ENCODE results near the gene GPR42.

DNA sequence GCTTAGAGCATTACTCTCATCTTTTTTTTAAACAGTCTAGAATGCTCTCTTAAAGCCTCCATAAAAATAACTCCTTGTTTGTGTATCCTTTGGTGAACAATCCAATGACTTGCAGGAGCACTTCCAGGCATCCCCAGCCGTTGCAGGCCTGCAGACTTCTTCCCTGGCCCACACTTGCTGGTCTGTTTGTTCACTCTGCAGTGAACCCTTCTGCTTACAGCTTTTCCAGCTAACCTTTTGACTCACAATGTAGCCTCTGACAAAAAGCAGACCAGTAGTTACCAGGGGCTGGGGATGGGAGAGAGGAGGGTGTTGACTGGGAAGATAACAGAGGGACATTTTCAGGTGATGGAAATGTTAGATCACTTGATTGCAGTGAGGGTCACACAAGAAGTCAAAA lies 9.1 kb downstream of the GPR42 start:
- TF ChIP-seq, protein P1, sequence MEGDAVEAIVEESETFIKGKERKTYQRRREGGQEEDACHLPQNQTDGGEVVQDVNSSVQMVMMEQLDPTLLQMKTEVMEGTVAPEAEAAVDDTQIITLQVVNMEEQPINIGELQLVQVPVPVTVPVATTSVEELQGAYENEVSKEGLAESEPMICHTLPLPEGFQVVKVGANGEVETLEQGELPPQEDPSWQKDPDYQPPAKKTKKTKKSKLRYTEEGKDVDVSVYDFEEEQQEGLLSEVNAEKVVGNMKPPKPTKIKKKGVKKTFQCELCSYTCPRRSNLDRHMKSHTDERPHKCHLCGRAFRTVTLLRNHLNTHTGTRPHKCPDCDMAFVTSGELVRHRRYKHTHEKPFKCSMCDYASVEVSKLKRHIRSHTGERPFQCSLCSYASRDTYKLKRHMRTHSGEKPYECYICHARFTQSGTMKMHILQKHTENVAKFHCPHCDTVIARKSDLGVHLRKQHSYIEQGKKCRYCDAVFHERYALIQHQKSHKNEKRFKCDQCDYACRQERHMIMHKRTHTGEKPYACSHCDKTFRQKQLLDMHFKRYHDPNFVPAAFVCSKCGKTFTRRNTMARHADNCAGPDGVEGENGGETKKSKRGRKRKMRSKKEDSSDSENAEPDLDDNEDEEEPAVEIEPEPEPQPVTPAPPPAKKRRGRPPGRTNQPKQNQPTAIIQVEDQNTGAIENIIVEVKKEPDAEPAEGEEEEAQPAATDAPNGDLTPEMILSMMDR (IDR thresholded peaks at IDR 0.05): no peak
- TF ChIP-seq ZFX (IDR thresholded peaks at IDR 0.05; ENCODE audit: borderline replicate concordance): no peak
